OCI-LY3 (cell line): ENCODE measurements around the gene RHOH.

Experiments used
- H2AFZ ChIP-seq: fragments of 200-600, 300-600 bp; shearing (Covaris generic); 2 replicates; pipeline ENCODE4 v1.6.0; 2014; ENCODE audit warnings: antibody characterized with exemption, low read depth, low read length
- H3K27ac ChIP-seq: fragments of 200-600, 300-600 bp; sonication (generic); 2 replicates; pipeline ENCODE4 v1.5.1; 2014; ENCODE audit warnings: mild to moderate bottlenecking, low read length, moderate library complexity, mixed read lengths
- H3K27me3 ChIP-seq: fragments of 200-600, 300-600 bp; sonication (generic); 2 replicates; pipeline ENCODE4 v1.6.1; 2014; ENCODE audit warnings: low read depth, low read length, mixed read lengths
- H3K36me3 ChIP-seq: fragments of 200-600, 300-600 bp; sonication (generic); replicated peaks from 2 replicates; pipeline ENCODE3; 2014; ENCODE audit warnings: low read depth, low read length, mixed read lengths
- H3K4me1 ChIP-seq: fragments of 300-600, 200-600 bp; sonication (generic); 2 replicates; pipeline ENCODE4 v1.6.1; 2014; ENCODE audit warnings: low read length, mixed read lengths
- H3K4me2 ChIP-seq: fragments of 200-600, 300-600 bp; sonication (generic); 2 replicates; pipeline ENCODE4 v1.6.1; 2014; ENCODE audit warnings: low read length, mixed read lengths
- H3K4me3 ChIP-seq: fragments of 300-600, 200-600 bp; sonication (generic); 2 replicates; pipeline ENCODE4 v1.5.1; 2014; ENCODE audit warnings: antibody characterized with exemption, mild to moderate bottlenecking, low read length, moderate library complexity
- H3K79me2 ChIP-seq: fragments of 300-600, 200-600 bp; shearing (Covaris generic); 2 replicates; pipeline ENCODE4 v1.6.1; 2014; ENCODE audit warnings: mild to moderate bottlenecking, low read length, mixed read lengths
- H3K9ac ChIP-seq: fragments of 300-600, 200-600 bp; shearing (Covaris generic); 2 replicates; pipeline ENCODE4 v1.6.0; 2014; ENCODE audit warnings: mild to moderate bottlenecking, low read length, moderate library complexity
- H3K9me3 ChIP-seq: fragments of 200-600, 300-600 bp; shearing (Covaris generic); 2 replicates; pipeline ENCODE4 v1.6.1; 2014; ENCODE audit warnings: low read length, mixed read lengths; ENCODE audit not compliant: insufficient read depth
- H4K20me1 ChIP-seq: fragments of 200-600, 300-600 bp; sonication (generic); 2 replicates; pipeline ENCODE4 v1.6.1; 2016; ENCODE audit warnings: low read length, mixed read lengths; ENCODE audit not compliant: insufficient read depth
- EZH2phosphoT487 ChIP-seq: fragments of 200-600 bp; shearing (Covaris generic); IDR thresholded peaks from 2 replicates; pipeline ENCODE4 v1.6.1; 2018; ENCODE audit warnings: antibody characterized with exemption, mixed run types, low read depth
- TF ChIP-seq, protein P1 (sequence below): fragments of 200-600, 300-600 bp; sonication (generic); IDR thresholded peaks from 2 replicates; pipeline ENCODE4 v1.5.1; 2014; ENCODE audit warnings: antibody characterized with exemption, low read length, low read depth

Gene RHOH

DNA sequence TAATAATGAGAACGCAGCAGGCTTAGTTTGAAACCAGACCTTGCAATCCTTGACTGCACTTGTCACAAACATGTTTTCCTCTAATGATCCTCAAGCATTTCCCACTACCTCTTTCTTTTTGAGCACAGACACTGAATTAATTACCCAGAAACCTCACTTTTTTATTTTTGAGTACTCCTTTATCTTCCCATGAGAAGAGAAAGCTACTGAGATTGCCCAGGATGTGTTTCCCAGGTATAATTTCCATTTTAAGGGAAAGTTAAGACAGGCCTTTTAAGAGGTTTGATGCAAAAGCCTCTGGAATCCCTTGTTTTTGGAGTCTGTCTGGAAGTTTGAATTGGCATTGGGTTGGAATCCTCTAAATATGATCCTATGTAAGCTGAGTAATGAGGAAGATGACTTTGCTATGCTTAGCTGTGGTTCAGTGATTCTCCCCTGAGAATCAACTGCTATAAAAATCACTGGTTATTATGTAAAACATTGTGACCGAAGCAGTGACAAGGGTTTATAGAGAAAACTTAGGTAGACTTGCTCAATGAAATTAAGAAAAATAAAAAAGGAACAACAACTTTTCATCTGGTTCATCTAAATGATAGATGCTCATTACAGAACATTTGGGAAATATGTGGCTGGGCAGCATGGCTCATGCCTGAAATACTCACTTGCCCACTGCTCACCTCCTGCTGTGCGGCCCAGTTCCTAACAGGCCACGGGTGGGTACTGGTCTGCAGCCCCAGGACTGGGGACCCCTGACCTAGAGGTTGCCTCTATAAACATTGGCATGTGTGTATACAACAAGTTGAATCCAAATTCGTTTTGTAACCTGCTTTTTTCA lies 10.8 kb upstream of the RHOH start:
- Histone ChIP-seq H3K4me3 (peak overlapping the region; percentile 48), H3K27ac (peak overlapping the region; percentile 96), H3K9ac (peak overlapping the region; percentile 68), H3K9me3 (no peaks in the 10 kb centered on the region), H3K4me1 (peaks cover 92% of the 10 kb centered on the region), H3K4me2 (peak overlapping the region; percentile 59), H3K36me3 (no peaks in the 10 kb centered on the region), H3K27me3 (no peaks in the 10 kb centered on the region), H4K20me1 (no peaks in the 10 kb centered on the region), H3K79me2 (peaks cover 43% of the 10 kb centered on the region), H2AFZ (no peak overlapping the region)
- TF ChIP-seq, protein P1, sequence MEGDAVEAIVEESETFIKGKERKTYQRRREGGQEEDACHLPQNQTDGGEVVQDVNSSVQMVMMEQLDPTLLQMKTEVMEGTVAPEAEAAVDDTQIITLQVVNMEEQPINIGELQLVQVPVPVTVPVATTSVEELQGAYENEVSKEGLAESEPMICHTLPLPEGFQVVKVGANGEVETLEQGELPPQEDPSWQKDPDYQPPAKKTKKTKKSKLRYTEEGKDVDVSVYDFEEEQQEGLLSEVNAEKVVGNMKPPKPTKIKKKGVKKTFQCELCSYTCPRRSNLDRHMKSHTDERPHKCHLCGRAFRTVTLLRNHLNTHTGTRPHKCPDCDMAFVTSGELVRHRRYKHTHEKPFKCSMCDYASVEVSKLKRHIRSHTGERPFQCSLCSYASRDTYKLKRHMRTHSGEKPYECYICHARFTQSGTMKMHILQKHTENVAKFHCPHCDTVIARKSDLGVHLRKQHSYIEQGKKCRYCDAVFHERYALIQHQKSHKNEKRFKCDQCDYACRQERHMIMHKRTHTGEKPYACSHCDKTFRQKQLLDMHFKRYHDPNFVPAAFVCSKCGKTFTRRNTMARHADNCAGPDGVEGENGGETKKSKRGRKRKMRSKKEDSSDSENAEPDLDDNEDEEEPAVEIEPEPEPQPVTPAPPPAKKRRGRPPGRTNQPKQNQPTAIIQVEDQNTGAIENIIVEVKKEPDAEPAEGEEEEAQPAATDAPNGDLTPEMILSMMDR: no peak

DNA sequence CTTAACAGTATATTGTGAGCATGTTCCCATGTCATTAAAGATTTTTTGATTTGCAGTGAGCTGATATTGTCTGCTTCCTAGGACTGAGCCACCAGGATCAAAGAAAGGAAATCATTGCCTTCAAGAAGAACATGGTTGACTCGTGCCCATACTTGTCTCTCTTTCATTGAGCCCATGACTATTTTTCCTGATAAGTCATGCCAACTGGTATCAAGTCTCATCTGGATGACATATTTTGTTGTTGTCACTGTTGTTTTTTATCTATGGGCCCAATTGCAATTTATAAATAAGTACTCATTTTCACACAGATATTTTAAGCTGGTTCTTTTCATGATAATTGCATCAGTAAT lies 10.2 kb upstream of the RHOH start:
- no peaks in the 10 kb centered on the region for H3K9me3 ChIP-seq
- H3K27me3 ChIP-seq: no peaks in the 10 kb centered on the region
- H3K4me1 ChIP-seq: peaks cover 92% of the 10 kb centered on the region
- peak overlapping the region; percentile 96 for H3K27ac ChIP-seq
- H3K4me3 ChIP-seq: peak overlapping the region; percentile 48
- H4K20me1 ChIP-seq: no peaks in the 10 kb centered on the region
- no peaks in the 10 kb centered on the region for H3K36me3 ChIP-seq
- peak overlapping the region; percentile 68 for H3K9ac ChIP-seq
- TF ChIP-seq EZH2phosphoT487: no peak
- TF ChIP-seq, protein P1: no peak
- no peak overlapping the region for H2AFZ ChIP-seq
- peaks cover 48% of the 10 kb centered on the region for H3K79me2 ChIP-seq
- peak overlapping the region; percentile 59 for H3K4me2 ChIP-seq

DNA sequence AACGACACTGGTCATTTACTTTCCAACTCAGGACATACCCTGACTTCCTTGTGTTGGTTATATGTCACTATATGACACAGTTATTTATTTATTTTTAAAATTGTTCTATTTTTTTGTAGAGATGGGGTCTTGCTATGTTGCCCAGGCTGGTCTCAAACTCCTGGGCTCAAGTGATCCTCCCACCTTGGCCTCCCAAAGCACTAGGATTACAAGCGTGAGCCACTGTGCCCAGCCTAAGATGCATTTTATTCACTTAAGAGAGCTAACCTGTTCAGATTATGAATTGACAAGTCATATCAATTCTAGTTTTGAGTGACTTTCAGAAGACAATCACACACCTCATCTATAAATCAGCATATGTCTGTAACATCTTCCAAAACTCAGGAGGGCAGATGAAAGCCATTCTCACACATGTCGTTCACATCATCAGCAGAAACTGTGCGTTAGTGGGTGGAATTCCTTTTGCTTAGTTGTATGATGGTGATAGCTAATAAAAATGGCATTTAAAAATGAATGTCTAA lies 9.4 kb upstream of the RHOH start:
- no peaks in the 10 kb centered on the region for H3K36me3 ChIP-seq
- H2AFZ ChIP-seq: no peak overlapping the region
- H3K4me1 ChIP-seq: peaks cover 92% of the 10 kb centered on the region
- H3K4me2 ChIP-seq: peak overlapping the region; percentile 59
- no peaks in the 10 kb centered on the region for H3K27me3 ChIP-seq
- no peak overlapping the region for H3K4me3 ChIP-seq
- no peaks in the 10 kb centered on the region for H4K20me1 ChIP-seq
- peak overlapping the region; percentile 96 for H3K27ac ChIP-seq
- peaks cover 57% of the 10 kb centered on the region for H3K79me2 ChIP-seq
- TF ChIP-seq EZH2phosphoT487: no peak
- TF ChIP-seq, protein P1: no peak
- peak overlapping the region; percentile 68; the same call in 1 of the 2 replicates for H3K9ac ChIP-seq
- no peaks in the 10 kb centered on the region for H3K9me3 ChIP-seq

DNA sequence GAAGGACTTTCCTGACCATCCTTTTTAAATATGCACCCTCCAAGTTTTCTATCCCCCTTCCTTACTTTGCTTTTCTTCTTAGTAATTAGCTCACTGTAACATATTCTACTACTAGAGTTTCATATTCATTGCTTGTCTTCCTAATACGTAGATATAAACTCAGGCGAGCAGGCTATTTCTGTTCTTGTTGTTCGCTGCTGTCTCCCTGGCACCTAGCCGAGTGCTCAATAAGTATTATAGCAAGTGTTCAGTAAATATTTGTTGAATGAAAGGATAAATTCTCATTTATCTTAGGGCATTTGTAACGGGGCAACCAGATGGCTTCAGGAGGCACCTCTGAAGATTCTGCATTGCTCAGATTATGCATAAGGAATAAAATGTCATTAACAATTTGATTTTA lies 6.8 kb upstream of the RHOH start:
- TF ChIP-seq, protein P1: no peak
- no peak for TF ChIP-seq EZH2phosphoT487
- no peaks in the 10 kb centered on the region for H3K9me3 ChIP-seq
- H3K4me1 ChIP-seq: peaks cover 91% of the 10 kb centered on the region
- no peaks in the 10 kb centered on the region for H3K36me3 ChIP-seq
- H3K79me2 ChIP-seq: peaks cover 82% of the 10 kb centered on the region
- H3K27me3 ChIP-seq: no peaks in the 10 kb centered on the region
- H4K20me1 ChIP-seq: no peaks in the 10 kb centered on the region
- H3K9ac ChIP-seq: peak overlapping the region; percentile 94
- H3K27ac ChIP-seq: peak overlapping the region; percentile 96
- peak overlapping the region; percentile 97 for H3K4me3 ChIP-seq
- H2AFZ ChIP-seq: no peak overlapping the region
- peak overlapping the region; percentile 95 for H3K4me2 ChIP-seq
